Body of pancreas (tissue), 4 donors: ENCODE results near the gene RANBP3. TPM values are rescaled to one million over a fixed set of nuclear protein-coding genes. Genes with fewer than 3 reads are reported as not detected.

Experiments
- ATAC-seq: fragments of 150-250 bp; one replicate; pipeline ENCODE4 v1.9.1; 2016
- DNase-seq, 4 donors: peaks; one replicate each; pipeline ENCODE4 v3.0.0-alpha.2; 2019
- H3K27ac ChIP-seq, 4 donors: fragments of 200-600 bp; sonication (generic); 1 replicate in 3 of 4; 2 replicates in 1 of 4; pipeline versions ENCODE4 v1.5.1 to v1.6.1; 2016 to 2019; ENCODE audit warnings: mild to moderate bottlenecking in 1 of 4, mixed read lengths in 1 of 4, moderate library complexity in 1 of 4
- H3K27me3 ChIP-seq, 2 donors: fragments of 200-600 bp; sonication (generic); one replicate each; pipeline ENCODE4 v1.6.0; 2016; ENCODE audit warnings: mild to moderate bottlenecking in 1 of 2
- H3K36me3 ChIP-seq, 2 donors: fragments of 200-600 bp; sonication (generic); replicated peaks in 1 of 2; 2 replicates each; pipeline ENCODE4 v1.5.1; 2016; ENCODE audit warnings: low read depth in 2 of 2; ENCODE audit not compliant: insufficient read depth in 1 of 2
- H3K4me1 ChIP-seq: fragments of 200-600 bp; sonication (generic); one replicate; pipeline ENCODE4 v1.6.0; 2016
- H3K4me3 ChIP-seq, 2 donors: fragments of 200-600 bp; sonication (generic); 1 replicate in 1 of 2; 2 replicates in 1 of 2; pipeline ENCODE4 v1.5.1; 2016 to 2019
- H3K9me3 ChIP-seq, 3 donors: fragments of 200-600 bp; sonication (generic); 1 replicate in 2 of 3; 2 replicates in 1 of 3; pipeline ENCODE4 v1.5.1; 2016
- CTCF ChIP-seq, 7 experiments: fragments of 450-650 bp in 4 of 7; fragments of 200-600 bp in 3 of 7; sonication (generic) in 3 of 7; IDR thresholded peaks; one replicate each; pipeline ENCODE4 v1.5.1; 2016 to 2019; ENCODE audit warnings: antibody characterized with exemption in 7 of 7
- POLR2A ChIP-seq, 3 donors: fragments of 450-650 bp; IDR thresholded peaks; one replicate each; pipeline ENCODE4 v1.6.1; 2016; ENCODE audit warnings: antibody characterized with exemption in 3 of 3, mild to moderate bottlenecking in 2 of 3
- WGBS, 2 donors: methylation state at CpG; one replicate each; pipeline ENCODE4 v1.1.5; 2017; 5-methylcytosine and 5-hydroxymethylcytosine counted together
- intact Hi-C: fragments of 100-400 bp; cut with DNase I; formaldehyde crosslinking; loops from one replicate; pipeline ENCODE4 v1.15.1; 2023
- total RNA-seq, 2 donors: library from RNA; depleted of rRNA; stranded (reverse); fragments of >200 nt; gene quantifications; one replicate each; pipeline ENCODE4 v1.1.0, GENCODE V29; 2016

Gene RANBP3
- total RNA-seq, 2 donors from 2014 or later, result 62.0 to 90.0 TPM

GRCh38 chr19:5977222-5977784, 637 bp downstream of the RANBP3 start:
- Histone ChIP-seq H3K36me3 (no peaks in the 10 kb centered on the region), H3K4me1 (peaks cover 50% of the 10 kb centered on the region), H3K4me3 (peak overlapping the region; percentile 95 to 100), H3K9me3 (no peaks in the 10 kb centered on the region), H3K27me3 (no peaks in the 10 kb centered on the region), H3K27ac (peak overlapping the region; percentile 78 to 89 (median 88))
- TF ChIP-seq CTCF (IDR thresholded peaks at IDR 0.05), result no peak
- no peak for TF ChIP-seq POLR2A (IDR thresholded peaks at IDR 0.05)
- 0 to 1% methylated on average over 14 to 42 of the region's 43 CpGs for WGBS, 2 donors
- no peak for DNase-seq
- intact Hi-C loops, result no loop called here
- ATAC-seq, result no peak

GRCh38 chr19:5976768-5977167, 1.2 kb downstream of the RANBP3 start:
- peak overlapping the region; percentile 95 to 100 for H3K4me3 ChIP-seq
- H3K27ac ChIP-seq, result peak overlapping the region in 1 of 4 donors; percentile 89
- WGBS, 2 donors, result 32 to 45% methylated on average over 8 of the region's 8 CpGs
- peaks cover 55% of the 10 kb centered on the region for H3K4me1 ChIP-seq
- no peaks in the 10 kb centered on the region for H3K9me3 ChIP-seq
- ATAC-seq (no peak), DNase-seq (no peak)
- no peaks in the 10 kb centered on the region for H3K27me3 ChIP-seq
- H3K36me3 ChIP-seq, result no peaks in the 10 kb centered on the region
- TF ChIP-seq CTCF (IDR thresholded peaks at IDR 0.05) (no peak), POLR2A (IDR thresholded peaks at IDR 0.05) (no peak)
- intact Hi-C loops, result no loop called here

- Histone ChIP-seq H3K36me3 (no peaks in the 10 kb centered on the region), H3K4me1 (peaks cover 68% of the 10 kb centered on the region), H3K9me3 (no peaks in the 10 kb centered on the region), H3K4me3 (no peak overlapping the region), H3K27ac (peak overlapping the region in 1 of 4 donors; percentile 7), H3K27me3 (no peaks in the 10 kb centered on the region)
- WGBS, 2 donors, result 78 to 83% methylated on average over 3 of the region's 3 CpGs
- DNase-seq (no peak), ATAC-seq (no peak)
- TF ChIP-seq POLR2A (IDR thresholded peaks at IDR 0.05) (no peak), CTCF (IDR thresholded peaks at IDR 0.05) (no peak)
- intact Hi-C loops, result no loop called here
Observed at GRCh38 chr19:5975388-5975728, 2.6 kb downstream of the RANBP3 start.

- TF ChIP-seq POLR2A (IDR thresholded peaks at IDR 0.05) (no peak), CTCF (IDR thresholded peaks at IDR 0.05) (no peak)
- intact Hi-C loops, result no loop called here
- ATAC-seq (no peak), DNase-seq (no peak)
- Histone ChIP-seq H3K36me3 (no peaks in the 10 kb centered on the region), H3K4me1 (peaks cover 73% of the 10 kb centered on the region), H3K27ac (peak overlapping the region in 1 of 4 donors; percentile 7), H3K9me3 (no peaks in the 10 kb centered on the region), H3K27me3 (no peaks in the 10 kb centered on the region), H3K4me3 (no peak overlapping the region)
- 53 to 61% methylated on average over 9 to 10 of the region's 10 CpGs for WGBS, 2 donors
Observed at GRCh38 chr19:5974721-5975387, 3.1 kb downstream of the RANBP3 start.
